Measurements from ENCODE around the gene ELMOD3.
"Not testable (repeated sequence)": the region's sequence is repeated elsewhere in the genome, so short reads cannot be mapped to it uniquely, and the experiment has no call there.

The ELMOD3 gene

DNA sequence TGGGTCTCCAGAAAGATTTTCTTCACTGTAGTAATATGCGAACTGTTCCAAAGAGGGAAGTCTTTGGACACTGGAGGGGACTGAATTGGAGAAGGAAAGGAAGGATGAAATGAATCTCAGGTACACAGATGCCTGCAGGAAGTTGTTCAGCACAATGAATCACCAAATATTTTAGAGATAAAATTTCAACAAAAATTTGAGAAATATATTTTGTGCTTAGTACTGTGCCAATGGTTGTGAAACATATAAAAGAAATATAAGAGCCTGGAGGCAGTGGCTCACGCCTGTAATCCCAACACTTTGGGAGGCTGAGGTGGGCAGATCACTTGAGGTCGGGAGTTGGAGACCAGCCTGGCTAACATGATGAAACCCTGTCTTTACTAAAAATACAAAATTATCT lies 3.2 kb downstream of the ELMOD3 start:
- H3K9me3 ChIP-seq (ENCODE audit: insufficient read depth, low read depth, low read length), result no peaks in the 10 kb centered on the region
- H3F3A ChIP-seq (ENCODE audit: low read depth), result no peaks in the 10 kb centered on the region
- no peaks in the 10 kb centered on the region for H3K36me3 ChIP-seq (ENCODE audit: insufficient read depth, low read length)
- H3K9ac ChIP-seq (ENCODE audit: low read depth, low read length, poor library complexity, severe bottlenecking), result no peak overlapping the region
- peaks cover 24% of the 10 kb centered on the region for H3K79me2 ChIP-seq (ENCODE audit: insufficient read depth, low read length)
- TF ChIP-seq, protein P1, sequence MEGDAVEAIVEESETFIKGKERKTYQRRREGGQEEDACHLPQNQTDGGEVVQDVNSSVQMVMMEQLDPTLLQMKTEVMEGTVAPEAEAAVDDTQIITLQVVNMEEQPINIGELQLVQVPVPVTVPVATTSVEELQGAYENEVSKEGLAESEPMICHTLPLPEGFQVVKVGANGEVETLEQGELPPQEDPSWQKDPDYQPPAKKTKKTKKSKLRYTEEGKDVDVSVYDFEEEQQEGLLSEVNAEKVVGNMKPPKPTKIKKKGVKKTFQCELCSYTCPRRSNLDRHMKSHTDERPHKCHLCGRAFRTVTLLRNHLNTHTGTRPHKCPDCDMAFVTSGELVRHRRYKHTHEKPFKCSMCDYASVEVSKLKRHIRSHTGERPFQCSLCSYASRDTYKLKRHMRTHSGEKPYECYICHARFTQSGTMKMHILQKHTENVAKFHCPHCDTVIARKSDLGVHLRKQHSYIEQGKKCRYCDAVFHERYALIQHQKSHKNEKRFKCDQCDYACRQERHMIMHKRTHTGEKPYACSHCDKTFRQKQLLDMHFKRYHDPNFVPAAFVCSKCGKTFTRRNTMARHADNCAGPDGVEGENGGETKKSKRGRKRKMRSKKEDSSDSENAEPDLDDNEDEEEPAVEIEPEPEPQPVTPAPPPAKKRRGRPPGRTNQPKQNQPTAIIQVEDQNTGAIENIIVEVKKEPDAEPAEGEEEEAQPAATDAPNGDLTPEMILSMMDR (conservative IDR thresholded peaks at IDR 0.05; ENCODE audit: low read length), result no peak
- no peak for TF ChIP-seq EZH2phosphoT487 (IDR thresholded peaks at IDR 0.05; ENCODE audit: borderline replicate concordance)
- H3K27me3 ChIP-seq (ENCODE audit: insufficient read depth, low read length, poor library complexity, severe bottlenecking), result no peaks in the 10 kb centered on the region
- H2AFZ ChIP-seq (ENCODE audit: low read length), result no peak overlapping the region
- H3K4me2 ChIP-seq (ENCODE audit: low read depth, low read length, poor library complexity, severe bottlenecking), result peak overlapping the region; percentile 55
- peaks cover 32% of the 10 kb centered on the region for H3K4me1 ChIP-seq (ENCODE audit: insufficient read depth, low read length, poor library complexity, severe bottlenecking)
- no peak overlapping the region for H3K4me3 ChIP-seq (ENCODE audit: low read length, poor library complexity, severe bottlenecking)
- no peaks in the 10 kb centered on the region for H4K20me1 ChIP-seq (ENCODE audit: insufficient read depth, low read length, poor library complexity, severe bottlenecking)
- H3K9me2 ChIP-seq (replicated peaks; ENCODE audit: low read depth, low read length), result no peaks in the 10 kb centered on the region

DNA sequence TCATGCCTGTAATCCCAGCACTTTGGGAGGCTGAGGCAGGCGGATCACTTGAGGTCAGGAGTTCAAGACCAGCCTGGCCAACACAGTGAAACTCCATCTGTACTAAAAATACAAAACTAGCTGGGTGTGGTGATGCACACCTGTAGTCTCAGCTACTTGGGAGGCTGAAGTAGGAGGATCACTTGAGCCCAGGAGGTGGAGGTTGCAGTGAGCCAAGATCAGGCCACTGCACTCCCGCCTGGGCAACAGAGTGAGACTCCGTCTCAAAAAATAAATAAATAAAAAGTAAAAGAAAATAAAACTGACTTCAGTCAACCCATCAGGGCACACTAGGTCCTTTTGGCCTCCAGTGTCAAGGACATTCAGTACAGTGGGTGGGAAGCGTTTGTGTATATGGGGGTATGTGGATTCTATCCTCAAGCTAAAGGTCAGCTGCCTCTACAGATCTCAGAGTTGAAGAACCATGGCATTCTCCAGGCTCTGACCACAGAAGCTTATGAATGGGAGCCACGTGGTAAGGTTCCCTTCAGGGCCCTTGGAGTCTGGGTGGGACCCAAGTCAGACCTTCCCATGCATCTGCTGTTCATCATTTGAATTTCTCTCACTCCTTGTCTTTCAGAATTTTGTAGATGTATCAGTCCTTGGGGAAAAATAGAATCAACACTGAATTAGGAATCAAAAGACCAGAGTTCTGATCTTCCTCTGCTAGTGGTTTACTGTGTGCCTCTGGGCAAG lies 8.3 kb downstream of the ELMOD3 start:
- H3F3A ChIP-seq (ENCODE audit: low read depth); H3K27me3 ChIP-seq (ENCODE audit: insufficient read depth, low read length, poor library complexity, severe bottlenecking); H3K9me3 ChIP-seq (ENCODE audit: insufficient read depth, low read depth, low read length); H3K9ac ChIP-seq (ENCODE audit: low read depth, low read length, poor library complexity, severe bottlenecking); H3K36me3 ChIP-seq (ENCODE audit: insufficient read depth, low read length); H4K20me1 ChIP-seq (ENCODE audit: insufficient read depth, low read length, poor library complexity, severe bottlenecking); H3K9me2 ChIP-seq (replicated peaks; ENCODE audit: low read depth, low read length); H3K4me2 ChIP-seq (ENCODE audit: low read depth, low read length, poor library complexity, severe bottlenecking); H3K4me3 ChIP-seq (ENCODE audit: low read length, poor library complexity, severe bottlenecking); H2AFZ ChIP-seq (ENCODE audit: low read length); H3K79me2 ChIP-seq (ENCODE audit: insufficient read depth, low read length); H3K4me1 ChIP-seq (ENCODE audit: insufficient read depth, low read length, poor library complexity, severe bottlenecking): not testable (repeated sequence)

DNA sequence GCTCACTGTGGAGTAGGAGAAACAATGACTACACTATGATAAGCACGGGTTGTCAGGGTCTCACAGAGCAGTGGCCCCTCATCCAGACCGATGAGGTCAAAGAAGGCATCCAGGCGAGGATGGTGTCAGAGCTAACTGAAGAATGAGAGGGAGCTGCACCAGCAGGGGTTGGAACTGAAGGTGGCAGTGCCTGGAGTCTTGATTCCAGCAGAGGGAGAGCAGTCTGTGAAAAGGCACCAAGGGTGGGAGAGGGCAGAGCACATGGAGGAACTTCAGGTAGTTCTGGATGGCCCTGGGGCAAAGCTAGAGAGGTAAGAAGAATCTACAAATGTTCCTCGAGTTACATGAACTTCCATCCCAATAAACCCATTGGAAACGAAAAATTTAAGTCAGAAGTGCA lies 12.6 kb downstream of the ELMOD3 start:
- H2AFZ ChIP-seq (ENCODE audit: low read length), result no peak overlapping the region
- H3K4me1 ChIP-seq (ENCODE audit: insufficient read depth, low read length, poor library complexity, severe bottlenecking), result no peaks in the 10 kb centered on the region
- H3K9me3 ChIP-seq (ENCODE audit: insufficient read depth, low read depth, low read length), result no peaks in the 10 kb centered on the region

More for the DNA sequence above, 12.6 kb downstream of the ELMOD3 start:
- Histone ChIP-seq H3K79me2 (ENCODE audit: insufficient read depth, low read length) (no peaks in the 10 kb centered on the region), H3K9me2 (replicated peaks; ENCODE audit: low read depth, low read length) (no peaks in the 10 kb centered on the region), H3F3A (ENCODE audit: low read depth) (no peaks in the 10 kb centered on the region), H3K4me3 (ENCODE audit: low read length, poor library complexity, severe bottlenecking) (no peak overlapping the region), H3K27me3 (ENCODE audit: insufficient read depth, low read length, poor library complexity, severe bottlenecking) (no peaks in the 10 kb centered on the region), H3K36me3 (ENCODE audit: insufficient read depth, low read length) (no peaks in the 10 kb centered on the region), H3K4me2 (ENCODE audit: low read depth, low read length, poor library complexity, severe bottlenecking) (no peak overlapping the region), H4K20me1 (ENCODE audit: insufficient read depth, low read length, poor library complexity, severe bottlenecking) (no peaks in the 10 kb centered on the region), H3K9ac (ENCODE audit: low read depth, low read length, poor library complexity, severe bottlenecking) (no peak overlapping the region)
- TF ChIP-seq, protein P1 (conservative IDR thresholded peaks at IDR 0.05; ENCODE audit: low read length), result no peak
- TF ChIP-seq EZH2phosphoT487 (IDR thresholded peaks at IDR 0.05; ENCODE audit: borderline replicate concordance), result no peak
